Transverse colon (tissue), 3 donors: Measurements from ENCODE around the gene MINDY4B.

Source experiments
- CTCF ChIP-seq, 5 experiments: fragments of 200-600 bp in 3 of 5; fragments of 450-650 bp in 2 of 5; sonication (generic) in 3 of 5; IDR thresholded peaks; 1 replicate in 2 of 5; 2 replicates in 3 of 5; pipeline ENCODE4 v1.5.1; 2016 to 2017; ENCODE audit warnings: antibody characterized with exemption in 5 of 5, inconsistent platforms in 3 of 5, mild to moderate bottlenecking in 2 of 5, moderate library complexity in 1 of 5
- POLR2A ChIP-seq: fragments of 450-650 bp; IDR thresholded peaks from one replicate; pipeline ENCODE4 v1.6.1; 2016; ENCODE audit warnings: antibody characterized with exemption, mild to moderate bottlenecking, moderate library complexity

GRCh38 chr3:150830094-150830681 is 75.1 kb downstream of the MINDY4B start:
- TF ChIP-seq POLR2A (no peak), CTCF (IDR thresholded peaks at IDR 0.05) (no peak)
